BLaER1 (cell line): Measurements from ENCODE around the gene ATP11A.
"Not testable (repeated sequence)": the region's sequence is repeated elsewhere in the genome, so short reads cannot be mapped to it uniquely, and the experiment has no call there.

ENCODE experiments used
- H3K27ac ChIP-seq: shearing (Covaris generic); formaldehyde crosslinking; 2 replicates; pipeline ENCODE4 v1.8.1; 2022
- H3K27me3 ChIP-seq: shearing (Covaris generic); formaldehyde crosslinking; 2 replicates; pipeline ENCODE4 v1.8.1; 2022
- H3K36me3 ChIP-seq: shearing (Covaris generic); formaldehyde crosslinking; 2 replicates; pipeline ENCODE4 v1.8.1; 2022
- H3K4me1 ChIP-seq: shearing (Covaris generic); formaldehyde crosslinking; 2 replicates; pipeline ENCODE4 v1.8.1; 2022
- H3K4me2 ChIP-seq: shearing (Covaris generic); formaldehyde crosslinking; 2 replicates; pipeline ENCODE4 v1.8.1; 2022
- H3K4me3 ChIP-seq: shearing (Covaris generic); formaldehyde crosslinking; 2 replicates; pipeline ENCODE4 v1.8.1; 2022
- H3K9ac ChIP-seq: shearing (Covaris generic); formaldehyde crosslinking; 2 replicates; pipeline ENCODE4 v1.8.1; 2022
- H3K9me3 ChIP-seq: shearing (Covaris generic); formaldehyde crosslinking; 2 replicates; pipeline ENCODE4 v1.8.1; 2022
- H4K20me1 ChIP-seq: shearing (Covaris generic); formaldehyde crosslinking; 2 replicates; pipeline ENCODE4 v1.8.1; 2022
- Cebpa-rat ChIP-seq: shearing (Covaris generic); IDR thresholded peaks from 2 replicates; pipeline ENCODE4 v1.8.1; 2022

ATP11A gene

DNA sequence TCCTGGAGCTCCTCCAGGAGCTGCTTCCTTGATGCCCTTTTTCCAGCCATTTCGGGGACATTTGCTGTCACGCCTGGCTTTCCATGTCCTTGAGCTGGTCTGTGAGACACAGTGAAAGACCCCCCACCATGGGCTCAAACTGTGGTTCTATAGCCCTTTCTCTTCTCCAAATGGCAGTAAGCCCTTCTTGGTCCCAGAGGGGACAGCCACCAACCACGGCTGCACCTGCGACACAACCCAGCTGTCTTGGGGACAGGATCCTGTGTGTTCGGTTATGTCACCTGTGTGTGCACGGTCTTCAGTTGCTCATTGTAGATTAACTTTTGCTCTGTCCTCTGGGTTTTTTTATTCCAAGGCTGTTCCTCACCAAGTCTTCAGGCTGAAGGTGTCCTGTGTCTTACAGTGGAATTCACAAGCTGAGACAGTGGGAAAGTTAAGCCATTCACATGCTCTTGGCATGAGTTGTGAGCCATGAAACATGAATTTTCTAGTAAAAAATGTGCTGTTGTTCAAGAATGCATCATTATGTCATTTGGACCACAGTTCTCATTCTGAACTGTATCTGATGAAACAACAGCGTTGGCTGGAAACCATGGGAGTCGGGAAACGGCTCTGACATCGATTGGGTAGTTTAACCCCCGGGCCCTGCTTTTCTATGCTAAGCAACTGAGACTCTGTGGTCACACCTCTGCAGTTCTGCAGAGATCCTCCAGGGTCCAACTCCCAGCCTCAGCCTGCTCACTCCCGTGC is 149.7 kb downstream of the ATP11A start:
- H3K36me3 ChIP-seq: peaks cover 87% of the 10 kb centered on the region
- peaks cover 12% of the 10 kb centered on the region for H3K4me1 ChIP-seq
- H3K9ac ChIP-seq: no peak overlapping the region
- peaks cover 2% of the 10 kb centered on the region; the same call in 1 of the 2 replicates for H3K9me3 ChIP-seq
- TF ChIP-seq Cebpa-rat: no peak
- H3K27me3 ChIP-seq: no peaks in the 10 kb centered on the region
- no peak overlapping the region for H3K4me3 ChIP-seq
- H3K4me2 ChIP-seq: peak overlapping the region; percentile 47
- no peaks in the 10 kb centered on the region for H4K20me1 ChIP-seq
- no peak overlapping the region for H3K27ac ChIP-seq

DNA sequence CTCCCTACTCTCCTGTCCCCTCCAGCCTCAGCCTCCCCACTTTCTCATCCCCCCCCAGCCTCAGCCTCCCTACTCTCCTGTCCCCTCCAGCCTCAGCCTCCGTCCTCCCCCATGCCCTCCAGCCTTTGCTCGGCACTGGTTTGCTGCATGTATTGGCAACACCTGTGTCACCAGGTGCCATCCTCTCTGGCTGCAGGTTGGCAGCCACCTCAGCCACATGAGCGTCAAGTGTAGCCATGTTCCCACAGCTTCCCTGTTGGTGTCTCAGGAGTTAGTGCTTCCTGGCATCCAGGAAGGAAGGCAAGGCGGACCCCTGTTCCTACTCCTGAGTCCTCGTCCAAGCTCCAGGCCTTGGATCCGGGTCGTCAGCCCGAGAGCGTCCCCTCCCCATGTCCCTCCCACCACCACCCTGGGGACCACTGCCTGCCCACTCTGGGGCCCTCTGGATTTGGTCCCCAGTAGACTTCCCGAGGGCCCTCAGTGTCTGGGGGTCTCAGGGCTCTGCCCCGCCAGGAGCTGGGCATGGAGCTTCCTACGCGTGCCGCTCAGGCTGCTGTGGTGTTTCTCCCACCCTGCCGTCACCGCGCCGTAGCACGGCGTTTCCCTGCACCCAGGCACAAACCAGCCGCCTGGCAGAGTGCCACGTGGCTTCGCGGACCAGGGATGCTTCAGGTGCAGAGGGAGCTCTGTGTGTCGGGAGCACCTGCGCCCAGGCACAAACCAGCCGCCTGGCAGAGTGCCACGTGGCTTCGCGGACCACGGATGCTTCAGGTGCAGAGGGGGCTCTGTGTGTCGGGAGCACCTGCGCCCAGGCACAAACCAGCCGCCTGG is 150.8 kb downstream of the ATP11A start:
- peaks cover 12% of the 10 kb centered on the region for H3K4me1 ChIP-seq

GRCh38 chr13:112841303-112842015 is 151.6 kb downstream of the ATP11A start:
- H3K4me3 ChIP-seq, H3K4me2 ChIP-seq, H3K27ac ChIP-seq, H3K9ac ChIP-seq, H4K20me1 ChIP-seq, H3K9me3 ChIP-seq, H3K27me3 ChIP-seq: not testable (repeated sequence)
- peaks cover 88% of the 10 kb centered on the region for H3K36me3 ChIP-seq
- peaks cover 12% of the 10 kb centered on the region for H3K4me1 ChIP-seq

More for the DNA sequence above, 150.8 kb downstream of the ATP11A start:
- peaks cover 9% of the 10 kb centered on the region; the same call in 1 of the 2 replicates for H3K9me3 ChIP-seq
- no peaks in the 10 kb centered on the region for H4K20me1 ChIP-seq
- no peak overlapping the region for H3K4me3 ChIP-seq
- no peaks in the 10 kb centered on the region for H3K27me3 ChIP-seq
- no peak overlapping the region for H3K27ac ChIP-seq
- H3K9ac ChIP-seq: no peak overlapping the region
- H3K4me2 ChIP-seq: no peak overlapping the region
- H3K36me3 ChIP-seq: peaks cover 87% of the 10 kb centered on the region
- TF ChIP-seq Cebpa-rat: no peak

DNA sequence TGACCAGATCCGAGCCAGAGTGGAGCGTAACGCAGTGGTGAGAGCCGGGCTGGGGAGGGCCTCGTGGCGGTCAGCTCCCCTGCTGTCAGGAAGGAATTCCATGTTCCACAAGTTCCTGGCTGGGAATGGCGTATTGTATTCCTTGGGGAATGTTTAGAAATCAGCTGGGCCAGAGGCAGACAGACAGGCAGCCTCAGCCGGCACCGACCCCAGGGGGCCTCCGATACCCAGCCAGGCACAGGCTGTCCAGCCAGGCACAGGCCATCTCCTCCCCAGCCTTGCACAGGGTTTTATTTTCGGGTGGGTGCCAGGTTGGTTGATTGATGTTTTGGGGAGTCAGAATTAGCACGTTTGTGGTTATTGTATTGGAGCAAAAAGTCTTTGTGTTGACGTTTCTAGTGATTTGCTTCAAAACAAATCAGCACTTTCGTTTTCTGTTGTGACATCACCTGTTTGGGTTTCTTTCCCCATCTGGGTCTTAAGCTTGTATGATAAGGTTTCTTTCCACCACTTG is 152.6 kb downstream of the ATP11A start:
- Histone ChIP-seq H3K4me2 (no peak overlapping the region), H3K27ac (no peak overlapping the region), H3K4me1 (peaks cover 12% of the 10 kb centered on the region), H3K27me3 (no peaks in the 10 kb centered on the region), H3K36me3 (peaks cover 88% of the 10 kb centered on the region), H3K9me3 (peaks cover 14% of the 10 kb centered on the region), H4K20me1 (no peaks in the 10 kb centered on the region), H3K4me3 (no peak overlapping the region), H3K9ac (no peak overlapping the region)
- TF ChIP-seq Cebpa-rat: no peak

GRCh38 chr13:112842931-112843391 is 153.1 kb downstream of the ATP11A start:
- peaks cover 20% of the 10 kb centered on the region for H3K9me3 ChIP-seq
- H3K4me3 ChIP-seq: no peak overlapping the region
- H3K4me1 ChIP-seq: peaks cover 12% of the 10 kb centered on the region
- no peak overlapping the region for H3K9ac ChIP-seq
- no peaks in the 10 kb centered on the region for H4K20me1 ChIP-seq
- H3K27me3 ChIP-seq: no peaks in the 10 kb centered on the region
- no peak overlapping the region for H3K27ac ChIP-seq
- TF ChIP-seq Cebpa-rat: no peak
- H3K36me3 ChIP-seq: peaks cover 88% of the 10 kb centered on the region
- no peak overlapping the region for H3K4me2 ChIP-seq

- Histone ChIP-seq H3K4me1 (peaks cover 12% of the 10 kb centered on the region), H4K20me1 (no peaks in the 10 kb centered on the region), H3K4me3 (no peak overlapping the region), H3K27me3 (no peaks in the 10 kb centered on the region), H3K36me3 (peaks cover 88% of the 10 kb centered on the region), H3K9me3 (peaks cover 26% of the 10 kb centered on the region), H3K27ac (no peak overlapping the region), H3K9ac (no peak overlapping the region), H3K4me2 (no peak overlapping the region)
- no peak for TF ChIP-seq Cebpa-rat
These were observed 153.7 kb downstream of the ATP11A start for GRCh38 chr13:112843392-112844111.

DNA sequence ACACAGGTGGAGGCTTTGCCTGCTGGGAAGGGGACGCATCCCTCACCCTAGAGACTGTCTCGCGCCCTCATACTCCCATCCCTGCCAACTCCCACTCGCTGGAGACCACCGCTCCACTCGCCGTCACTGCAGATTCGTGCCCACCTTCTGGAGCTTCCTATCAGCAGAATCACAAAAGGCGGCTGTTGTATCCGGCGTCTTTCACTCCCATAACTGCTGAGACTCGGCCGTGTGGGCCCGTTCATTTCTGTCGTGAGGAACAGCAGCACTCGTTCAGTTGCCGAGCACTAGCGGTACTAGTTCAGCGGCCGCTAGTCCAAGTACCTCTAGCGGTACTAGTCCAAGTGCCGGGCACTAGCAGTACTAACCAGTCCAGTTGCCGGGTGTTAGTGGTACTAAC is 154.6 kb downstream of the ATP11A start:
- Histone ChIP-seq H3K4me2 (no peak overlapping the region), H3K4me1 (peaks cover 7% of the 10 kb centered on the region), H3K36me3 (peaks cover 84% of the 10 kb centered on the region), H3K9me3 (peaks cover 27% of the 10 kb centered on the region), H3K27me3 (no peaks in the 10 kb centered on the region), H3K9ac (no peak overlapping the region), H3K27ac (no peak overlapping the region), H3K4me3 (no peak overlapping the region), H4K20me1 (no peaks in the 10 kb centered on the region)
- no peak for TF ChIP-seq Cebpa-rat

GRCh38 chr13:112844879-112845278 is 155.0 kb downstream of the ATP11A start:
- no peaks in the 10 kb centered on the region for H3K27me3 ChIP-seq
- H3K4me3 ChIP-seq: no peak overlapping the region
- peaks cover 8% of the 10 kb centered on the region; the same call in 1 of the 2 replicates for H3K4me1 ChIP-seq
- no peaks in the 10 kb centered on the region for H4K20me1 ChIP-seq
- no peak overlapping the region for H3K27ac ChIP-seq
- peaks cover 27% of the 10 kb centered on the region for H3K9me3 ChIP-seq
- no peak overlapping the region for H3K9ac ChIP-seq
- TF ChIP-seq Cebpa-rat: no peak
- H3K36me3 ChIP-seq: peaks cover 89% of the 10 kb centered on the region
- H3K4me2 ChIP-seq: no peak overlapping the region
